OCI-LY1 (cell line): Measurements from ENCODE around the gene IL4I1.

ENCODE experiments used
- CTCF ChIP-seq: fragments of 200-600 bp; sonication (generic), shearing (Covaris generic); IDR thresholded peaks from 2 replicates; pipeline ENCODE4 v1.5.1; 2017; ENCODE audit warnings: mild to moderate bottlenecking, antibody characterized with exemption, low read length, moderate library complexity, mixed read lengths
- EZH2 ChIP-seq: fragments of 200-600 bp; sonication (generic), shearing (Covaris generic); IDR thresholded peaks from 2 replicates; pipeline ENCODE4 v1.8.0; 2017; ENCODE audit warnings: borderline replicate concordance, mixed run types, mild to moderate bottlenecking, antibody characterized with exemption, low read length, moderate library complexity, mixed read lengths

DNA sequence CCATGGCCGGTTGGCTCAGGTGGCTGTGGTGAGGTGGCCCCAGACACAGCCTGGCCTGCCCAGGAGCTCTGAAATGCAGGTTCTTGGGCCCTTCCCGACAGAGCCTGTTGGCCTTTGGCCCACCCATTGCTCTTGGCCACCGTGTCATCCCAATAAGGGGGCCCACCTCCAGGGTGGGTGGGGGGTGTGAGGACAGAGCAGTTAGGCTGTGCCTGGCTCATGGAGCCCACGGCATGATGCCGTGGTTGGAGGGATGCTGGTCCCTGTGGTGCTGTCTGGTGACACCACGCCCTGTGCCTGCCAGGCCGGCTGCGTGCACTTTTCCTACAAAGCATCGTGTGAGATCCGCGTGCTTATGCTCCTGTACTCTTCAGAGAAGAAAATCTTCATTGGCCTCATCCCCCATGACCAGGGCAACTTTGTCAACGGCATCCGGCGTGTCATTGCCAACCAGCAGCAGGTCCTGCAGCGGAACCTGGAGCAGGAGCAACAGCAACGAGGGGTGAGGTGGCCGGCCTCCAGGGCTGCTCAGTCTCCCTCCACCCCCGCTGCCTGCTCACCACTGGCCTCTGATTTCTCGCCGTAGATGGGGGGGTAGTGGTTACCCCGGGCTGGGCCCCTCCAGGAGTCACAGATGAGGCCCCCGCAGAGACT, 36.9 kb downstream of the IL4I1 start:
- no peak for TF ChIP-seq CTCF
- no peak for TF ChIP-seq EZH2
